Lung (tissue), 12 donors: ENCODE measurements around the gene SH3TC1. TPM values are rescaled to one million over a fixed set of nuclear protein-coding genes. Genes with fewer than 3 reads are reported as not detected.

Source experiments
- ATAC-seq: fragments of 200-7000 bp; cut with Tn5 transposase; one replicate; pipeline ENCODE4 v1.9.1; 2020; ENCODE audit warnings: moderate number of reproducible peaks; ENCODE audit not compliant: insufficient read depth, low FRiP score
- DNase-seq, 3 donors: peaks; one replicate each; pipeline ENCODE4 v3.0.0-alpha.2; 2013 to 2017
- H3K27ac ChIP-seq, 2 donors: one replicate each; pipeline ENCODE4 v1.5.1; 2013; ENCODE audit warnings: mild to moderate bottlenecking in 2 of 2, moderate library complexity in 2 of 2, control low read depth in 1 of 2, inconsistent platforms in 1 of 2, low read depth in 1 of 2, low read length in 1 of 2
- H3K27me3 ChIP-seq, 3 donors: one replicate each; pipeline ENCODE4 v1.5.1; 2013; ENCODE audit warnings: low read length in 2 of 3; ENCODE audit not compliant: control insufficient read depth in 3 of 3, insufficient read depth in 3 of 3
- H3K36me3 ChIP-seq, 4 donors: one replicate each; pipeline ENCODE4 v1.5.1; 2013; ENCODE audit warnings: low read length in 4 of 4, mild to moderate bottlenecking in 1 of 4, moderate library complexity in 1 of 4; ENCODE audit not compliant: control insufficient read depth in 4 of 4, insufficient read depth in 4 of 4
- H3K4me1 ChIP-seq, 5 donors: one replicate each; pipeline ENCODE4 v1.5.1; 2013; ENCODE audit warnings: low read length in 5 of 5, mild to moderate bottlenecking in 2 of 5, moderate library complexity in 1 of 5; ENCODE audit not compliant: control insufficient read depth in 5 of 5, insufficient read depth in 5 of 5
- H3K4me3 ChIP-seq: one replicate; pipeline ENCODE4 v1.5.1; 2013; ENCODE audit warnings: mild to moderate bottlenecking, control low read depth, moderate library complexity
- H3K9ac ChIP-seq, 2 donors: one replicate each; pipeline ENCODE4 v1.5.1; 2013; ENCODE audit warnings: low read length in 2 of 2, control low read depth in 1 of 2; ENCODE audit not compliant: insufficient read depth in 1 of 2
- H3K9me3 ChIP-seq, 4 donors: one replicate each; pipeline ENCODE4 v1.5.1; 2013; ENCODE audit warnings: low read length in 3 of 4, mild to moderate bottlenecking in 1 of 4, moderate library complexity in 1 of 4; ENCODE audit not compliant: control insufficient read depth in 4 of 4, insufficient read depth in 3 of 4
- CTCF ChIP-seq: IDR thresholded peaks from 2 replicates; pipeline ENCODE4 v1.5.1; 2012; ENCODE audit warnings: mild to moderate bottlenecking; ENCODE audit errors: control extremely low read depth, extremely low read depth
- WGBS, 2 donors: extraction: QIAGEN DNeasy Blood & Tissue Kit; methylation state at CpG; one replicate each; pipeline ENCODE4 v1.1.7; 2013; 5-methylcytosine and 5-hydroxymethylcytosine counted together
- polyA plus RNA-seq, 2 donors: library from polyadenylated mRNA; stranded (reverse); fragments of 200-250 nt; gene quantifications; one replicate each; pipeline ENCODE4 v1.2.1, GENCODE V29; 2013
- total RNA-seq, 2 donors: library from RNA; depleted of rRNA in 1 of 2; stranded (reverse); fragments of >200 nt in 1 of 2; gene quantifications; one replicate each; pipeline ENCODE4 v1.2.1, GENCODE V29; 2014 to 2021
- donor health status: control.
- donor health status: control.
- donor health status: Bipolar disorder and iron deficiency.
- donor health status: healthy.
- donor health status: DM: yes; HTN: yes; CAD: no.

SH3TC1 gene
- total and polyA plus RNA-seq, 4 donors: 21.4 to 67.3 (median 38.1) TPM

DNA sequence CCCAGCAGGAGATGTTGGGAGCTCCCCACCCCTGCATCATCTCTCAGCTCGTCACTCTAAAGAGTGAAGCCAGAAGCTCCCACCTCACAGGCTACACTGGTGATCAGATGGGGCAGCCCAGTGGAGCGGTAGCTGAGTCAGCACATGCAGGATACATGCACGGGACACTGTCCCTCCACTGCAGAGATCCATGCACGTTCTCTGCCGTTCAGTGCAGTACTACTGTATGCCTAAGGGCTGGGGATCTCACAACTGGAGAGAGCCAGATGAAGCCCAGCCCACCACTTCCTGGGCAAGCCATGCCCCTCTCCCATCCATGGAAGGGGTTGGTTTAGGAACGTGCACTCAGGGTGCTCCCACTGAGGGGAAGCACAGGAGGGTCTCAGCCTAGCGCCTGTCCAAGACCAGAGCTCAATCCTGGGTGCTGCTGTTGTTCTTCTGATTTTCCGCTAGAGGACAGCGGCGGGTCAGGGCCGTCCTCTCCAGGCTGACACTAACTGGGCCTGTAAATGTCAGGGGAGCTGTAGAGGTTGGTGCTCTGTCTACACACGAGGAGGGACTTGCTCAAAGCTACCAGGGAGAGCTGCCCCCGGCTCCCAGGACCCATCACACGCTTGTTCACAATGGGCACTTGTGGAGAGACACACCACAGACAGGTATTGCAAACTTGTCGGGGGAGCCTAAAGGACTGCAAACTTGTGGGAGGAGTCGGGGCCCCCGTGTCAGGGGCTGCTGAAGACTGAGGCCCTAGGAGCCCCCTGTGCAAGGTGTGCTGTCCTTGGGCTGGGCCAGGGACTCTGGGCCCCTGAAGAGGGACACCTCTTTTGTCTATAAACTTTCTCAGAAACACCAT, 22.3 kb upstream of the SH3TC1 start:
- peak; percentile 78 for TF ChIP-seq CTCF
- Histone ChIP-seq H3K4me3 (no peak overlapping the region), H3K27me3 (peaks cover 0 to 2% (median 0%) of the 10 kb centered on the region in 3 donors), H3K4me1 (peaks cover 0 to 1% (median 0%) of the 10 kb centered on the region in 5 donors), H3K9ac (no peak overlapping the region), H3K9me3 (peaks cover 0 to 2% (median 0%) of the 10 kb centered on the region in 4 donors), H3K36me3 (no peaks in the 10 kb centered on the region), H3K27ac (no peak overlapping the region)
- DNase-seq (peak; percentile 61 to 69 (median 65)), ATAC-seq (no peak)
- WGBS, 2 donors: 35 to 38% methylated on average over 17 of the region's 17 CpGs

DNA sequence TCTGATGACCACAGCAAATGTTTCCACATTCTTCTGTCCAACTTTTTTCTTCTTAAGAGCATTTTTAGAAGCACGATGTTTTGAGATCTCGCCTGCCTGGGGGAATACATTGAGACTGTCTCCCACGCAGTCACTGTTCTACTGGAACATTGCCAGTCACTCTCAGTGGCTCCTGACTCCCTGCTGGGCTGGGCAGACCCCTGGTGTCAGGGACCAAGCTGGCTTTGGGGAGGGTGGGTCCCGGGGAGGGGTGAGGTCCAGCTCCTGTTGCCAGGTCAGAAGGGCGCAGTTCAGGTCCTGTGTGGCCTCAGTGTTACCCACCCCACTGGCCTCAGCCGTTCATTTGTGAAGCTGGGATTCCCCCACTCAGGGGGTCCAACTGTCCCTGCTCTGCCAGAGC, 21.5 kb upstream of the SH3TC1 start:
- 77 to 84% methylated on average over 6 of the region's 6 CpGs for WGBS, 2 donors
- Histone ChIP-seq H3K36me3 (no peaks in the 10 kb centered on the region), H3K4me3 (no peak overlapping the region), H3K27ac (no peak overlapping the region), H3K9ac (no peak overlapping the region), H3K9me3 (peaks cover 0 to 2% (median 0%) of the 10 kb centered on the region in 4 donors), H3K4me1 (peaks cover 0 to 9% (median 0%) of the 10 kb centered on the region in 5 donors), H3K27me3 (peaks cover 0 to 2% (median 0%) of the 10 kb centered on the region in 3 donors)
- no peak for TF ChIP-seq CTCF
- DNase-seq: no peak
- no peak for ATAC-seq

- WGBS, 2 donors: 94 to 98% methylated on average over 11 of the region's 11 CpGs
- Histone ChIP-seq H3K4me3 (no peak overlapping the region), H3K27ac (no peak overlapping the region), H3K9me3 (peaks cover 0 to 2% (median 0%) of the 10 kb centered on the region in 4 donors), H3K9ac (no peak overlapping the region), H3K4me1 (peaks cover 0 to 13% (median 0%) of the 10 kb centered on the region in 5 donors), H3K27me3 (peaks cover 0 to 2% (median 0%) of the 10 kb centered on the region in 3 donors), H3K36me3 (no peaks in the 10 kb centered on the region)
- DNase-seq: no peak
- no peak for ATAC-seq
- no peak for TF ChIP-seq CTCF
Observed at GRCh38 chr4:8177956-8178355, 21.1 kb upstream of the SH3TC1 start.
